HG03520 (cell line): ENCODE measurements around the gene CNTN4.

Experiments used
- ATAC-seq: cut with Tn5 transposase; IDR thresholded peaks from one replicate; pipeline ENCODE4 v1.9.1; 2021; ENCODE audit warnings: mild to moderate bottlenecking, moderate library complexity; ENCODE audit not compliant: unreplicated experiment

CNTN4 gene

DNA sequence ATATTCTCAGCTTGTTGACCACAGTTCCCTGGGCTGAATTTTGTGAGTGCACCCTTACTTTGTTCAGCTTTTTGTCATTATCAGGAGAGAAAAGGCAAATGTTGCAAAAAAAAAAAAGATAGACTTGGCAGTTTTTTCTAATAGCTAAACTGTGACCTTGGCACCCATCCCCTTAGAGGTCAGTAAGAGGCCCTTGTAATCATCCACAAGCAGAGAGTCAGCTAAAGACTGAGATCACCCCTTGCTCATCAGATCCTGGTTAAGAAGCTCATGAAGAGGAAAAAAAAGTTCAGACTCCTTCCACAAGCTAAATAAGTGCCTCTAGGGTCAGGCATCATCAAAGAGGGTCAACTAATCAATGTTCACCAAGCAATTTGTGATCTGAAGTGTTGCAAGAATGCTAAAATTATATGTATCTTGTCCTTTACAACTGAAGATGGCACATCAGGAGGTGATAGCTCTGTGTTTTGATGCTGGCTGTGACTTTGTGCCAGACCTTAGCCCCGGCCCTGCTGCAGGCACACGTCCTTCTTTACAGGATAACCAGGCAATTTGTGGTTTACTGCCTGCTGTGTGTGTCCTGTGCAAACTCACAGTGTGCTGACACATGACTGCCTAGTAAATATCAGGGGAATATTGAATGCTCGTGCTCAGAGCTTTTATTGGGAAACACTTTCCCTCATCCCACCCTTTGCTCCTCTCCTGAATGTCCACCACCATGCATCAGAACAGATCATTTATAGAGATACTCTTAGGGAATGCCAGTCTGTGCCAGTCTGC lies 748.6 kb downstream of the CNTN4 start:
- ATAC-seq = no peak

DNA sequence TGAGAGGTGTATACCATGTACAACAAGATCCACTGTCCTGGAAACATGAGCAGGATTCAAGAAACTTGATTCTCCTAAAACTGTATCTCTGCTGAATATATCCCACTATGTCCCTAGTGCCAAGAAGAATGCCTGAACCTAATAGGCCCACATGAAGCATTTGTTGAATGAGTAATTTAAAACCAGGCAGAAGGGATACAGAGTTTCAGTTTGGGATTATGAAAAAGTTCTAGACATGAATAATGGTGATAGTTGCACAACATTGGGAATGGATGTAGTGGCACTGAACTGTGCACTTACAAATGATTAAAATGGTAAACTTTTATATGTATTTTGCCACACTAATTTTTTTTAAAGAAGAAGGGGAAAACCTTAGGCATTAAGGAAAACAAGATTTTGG lies 750.4 kb downstream of the CNTN4 start:
- ATAC-seq = no peak

DNA sequence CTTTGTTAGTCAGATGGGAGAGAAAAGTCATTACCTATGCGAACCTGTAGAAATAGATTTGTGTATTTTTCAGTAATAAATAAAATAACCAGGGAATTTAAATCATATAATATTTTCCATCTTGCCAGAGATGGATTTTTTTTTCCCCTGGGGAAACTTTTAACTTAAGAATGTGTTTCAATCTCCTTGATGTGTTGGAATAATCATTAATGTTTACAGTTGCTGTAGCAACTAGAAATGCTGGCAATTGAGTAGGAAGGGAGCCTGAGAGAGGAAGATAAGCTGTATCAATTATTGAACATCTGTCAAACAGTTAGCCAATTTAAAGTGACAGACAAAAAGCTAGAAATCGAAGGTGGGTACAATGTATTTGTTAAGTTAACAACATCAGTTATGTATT lies 752.0 kb downstream of the CNTN4 start:
- ATAC-seq = no peak

DNA sequence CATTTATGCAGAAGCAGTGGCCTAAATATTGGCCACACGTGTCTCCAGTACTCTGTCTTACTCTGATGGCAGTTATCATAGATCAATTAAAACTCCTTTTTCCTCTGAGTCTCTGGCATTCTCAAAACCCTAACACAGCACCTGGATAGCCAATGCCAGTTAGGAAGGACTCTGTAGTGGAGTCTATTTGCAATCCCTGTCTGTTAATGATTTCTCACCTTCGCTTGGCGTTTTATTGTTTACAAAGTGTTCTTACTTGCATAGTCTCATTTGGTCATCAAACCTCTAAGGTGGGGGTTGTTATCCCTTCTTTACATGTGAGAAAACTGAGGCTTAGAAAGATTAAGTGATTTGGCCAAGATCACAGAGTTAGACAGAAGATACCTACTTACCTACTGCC lies 752.7 kb downstream of the CNTN4 start:
- no peak for ATAC-seq

DNA sequence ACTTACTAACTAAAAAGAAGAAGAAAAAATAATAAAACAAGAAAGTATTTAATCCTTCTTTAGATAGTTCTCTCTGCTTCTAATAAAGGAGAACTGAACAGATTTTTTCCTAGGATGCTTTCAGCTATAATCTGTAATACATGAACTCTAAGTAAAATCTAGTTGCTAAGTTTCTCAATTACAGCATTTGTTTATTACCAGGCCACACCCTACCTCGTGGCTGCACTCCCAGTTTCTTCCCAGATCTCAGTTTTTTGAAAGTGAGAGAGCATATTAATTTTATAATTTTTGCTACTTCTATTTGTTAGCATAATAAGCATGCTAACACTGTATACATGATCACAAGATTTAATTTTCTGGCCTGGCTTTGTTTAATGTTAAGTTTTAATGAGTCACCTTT lies 753.2 kb downstream of the CNTN4 start:
- no peak for ATAC-seq

DNA sequence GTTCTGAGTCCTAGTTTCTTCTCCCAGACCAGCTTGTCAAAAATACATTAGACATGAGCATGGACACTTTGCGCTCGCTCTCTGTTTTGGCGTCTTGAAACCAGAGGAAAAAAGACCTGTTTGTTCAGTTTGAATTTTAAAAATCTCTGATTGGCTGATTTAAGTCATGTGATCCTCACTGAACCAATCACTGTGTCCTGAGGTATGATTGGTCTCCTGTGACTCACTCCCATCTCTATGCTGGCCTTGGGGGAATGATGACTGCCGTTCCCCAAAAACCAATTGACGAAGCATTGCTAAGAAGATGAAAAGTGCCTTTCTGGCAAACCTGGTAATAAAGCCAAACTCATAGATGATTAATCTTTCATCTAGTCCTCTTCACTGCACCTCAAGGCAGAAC lies 755.0 kb downstream of the CNTN4 start:
- ATAC-seq = no peak

DNA sequence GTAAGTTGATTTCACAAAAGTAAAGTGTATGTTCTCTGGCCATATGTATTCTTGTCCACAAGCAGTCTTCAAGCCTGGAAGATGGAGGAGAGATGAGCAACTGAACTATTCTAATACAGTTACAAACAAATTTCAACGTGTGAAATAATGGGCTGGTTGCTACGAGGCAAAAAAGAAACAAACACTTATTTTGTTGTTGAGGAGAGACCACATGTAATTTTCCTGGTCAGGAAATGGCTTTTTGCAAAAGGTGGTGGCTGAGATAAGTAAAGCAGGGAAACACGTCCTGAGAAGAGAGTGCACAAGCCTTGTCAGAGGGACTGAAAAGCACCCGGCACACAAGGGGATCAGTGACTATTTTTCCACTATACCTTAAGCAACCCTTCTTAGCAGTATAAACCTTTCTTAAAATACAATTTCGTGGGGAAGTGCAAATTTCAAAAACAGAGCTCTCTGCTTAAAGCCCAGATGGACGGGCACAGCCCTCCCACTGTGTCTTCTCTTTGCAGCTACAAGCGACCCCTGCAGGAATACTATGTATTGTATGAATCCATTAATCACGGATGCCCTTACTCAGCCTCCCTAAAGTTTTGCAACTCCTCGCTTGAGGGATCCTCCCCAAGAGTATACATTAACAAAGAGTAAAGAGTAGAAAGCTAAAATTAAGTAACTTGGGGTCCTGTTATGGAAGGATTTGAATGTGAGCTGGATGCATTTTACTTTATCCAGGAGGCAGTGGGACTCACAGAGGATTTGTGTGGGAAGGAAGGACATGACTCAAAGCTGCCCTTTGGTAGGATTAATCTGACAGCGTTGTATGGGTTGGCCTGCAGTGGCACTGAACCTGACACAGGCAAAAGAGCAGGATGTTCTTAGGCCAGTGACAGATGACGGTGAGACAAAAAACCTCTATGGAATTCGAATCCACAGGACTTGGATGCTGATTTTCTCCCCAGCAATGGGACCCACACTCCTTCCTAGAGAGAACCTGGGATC lies 757.8 kb downstream of the CNTN4 start:
- no peak for ATAC-seq

DNA sequence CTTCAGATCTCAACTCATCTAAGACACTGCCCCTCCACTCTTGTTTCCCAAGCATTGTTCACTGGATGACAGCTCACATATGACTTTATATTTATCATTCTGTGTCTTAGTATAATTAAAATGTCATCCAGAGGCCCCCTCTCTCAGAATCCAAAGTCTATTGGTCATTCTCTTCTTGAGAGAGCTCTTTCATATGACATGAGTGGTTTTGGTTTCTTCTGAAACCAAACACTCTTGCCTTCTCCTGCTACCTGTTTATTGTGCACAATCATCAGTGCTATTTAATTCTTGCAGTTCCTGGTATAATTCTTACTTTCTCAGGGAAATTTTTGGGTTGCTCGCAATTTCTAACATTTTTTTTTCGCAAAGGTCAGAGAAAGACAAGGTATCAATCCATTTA lies 762.0 kb downstream of the CNTN4 start:
- no peak for ATAC-seq

DNA sequence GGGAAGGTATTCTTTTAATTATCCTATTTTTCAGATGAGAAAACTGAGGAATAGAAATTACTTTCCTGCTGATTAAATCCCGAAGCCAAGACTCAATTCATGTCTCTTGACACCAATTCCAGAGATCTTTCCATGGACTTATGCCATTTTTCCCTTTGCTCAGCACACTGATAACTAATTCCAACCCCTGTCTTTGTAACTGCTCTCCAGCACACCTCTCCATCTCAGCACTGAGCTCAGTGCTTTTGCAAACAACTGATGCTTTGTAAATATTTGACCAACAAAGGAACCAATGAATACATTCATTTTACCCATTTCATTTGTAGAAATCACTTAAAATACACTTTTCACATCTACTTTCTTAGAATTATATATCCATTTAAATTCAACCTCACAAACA lies 762.5 kb downstream of the CNTN4 start:
- ATAC-seq = no peak

DNA sequence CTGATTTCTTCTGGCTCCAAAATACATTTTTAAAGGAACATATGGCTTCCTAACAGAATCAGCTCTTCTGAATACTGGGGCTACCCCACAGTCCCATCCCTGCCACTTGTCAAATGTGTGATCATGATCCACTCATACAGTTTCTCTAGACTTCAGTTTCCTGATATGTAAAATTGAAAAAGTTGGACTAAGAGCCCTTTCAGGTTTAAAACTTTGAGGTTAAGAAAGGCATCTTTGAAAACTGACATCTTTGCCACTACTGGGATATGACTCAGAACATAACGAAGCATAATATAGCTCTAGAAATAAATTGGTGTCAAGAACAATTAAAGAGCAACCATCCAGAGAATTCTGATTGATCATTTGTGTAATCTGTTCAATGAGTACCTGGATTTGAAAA lies 763.3 kb downstream of the CNTN4 start:
- no peak for ATAC-seq

DNA sequence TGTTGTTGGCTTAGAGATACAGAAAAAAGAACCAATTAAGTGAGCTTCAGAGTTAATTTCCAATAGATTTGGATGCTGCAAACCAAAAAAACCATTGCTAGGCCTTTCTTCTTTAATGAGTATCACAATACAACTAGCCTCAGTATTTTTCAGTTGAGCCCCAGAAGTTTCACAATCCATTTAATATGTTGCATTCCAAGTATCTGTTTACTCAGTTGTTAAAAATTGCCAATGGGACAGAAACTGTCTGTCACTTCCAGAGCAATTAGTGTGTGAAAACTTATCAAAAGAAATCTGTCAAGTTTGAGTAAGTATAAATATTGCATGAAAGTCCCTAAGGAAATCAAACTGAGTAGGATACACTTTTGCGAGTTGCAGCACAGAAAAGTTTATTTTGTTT lies 763.7 kb downstream of the CNTN4 start:
- no peak for ATAC-seq

DNA sequence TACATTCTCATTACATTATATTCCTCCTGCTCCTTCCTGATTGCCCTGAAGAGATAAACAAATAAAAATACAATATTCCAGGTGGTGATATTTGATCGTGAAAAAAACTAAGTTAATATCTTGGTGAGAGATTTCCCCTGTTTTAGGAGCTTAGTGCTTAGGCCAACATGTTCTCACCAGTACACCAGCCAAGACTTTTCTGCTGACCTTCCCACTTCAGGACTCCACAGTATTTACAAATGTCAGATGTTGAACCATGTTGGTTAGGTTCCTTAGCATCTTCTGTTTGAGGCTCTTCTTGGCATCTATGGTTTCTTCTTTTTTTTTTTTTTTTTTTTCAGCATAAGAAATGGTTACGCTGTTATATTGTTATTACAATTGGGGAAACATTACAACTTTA lies 764.5 kb downstream of the CNTN4 start:
- ATAC-seq = no peak

DNA sequence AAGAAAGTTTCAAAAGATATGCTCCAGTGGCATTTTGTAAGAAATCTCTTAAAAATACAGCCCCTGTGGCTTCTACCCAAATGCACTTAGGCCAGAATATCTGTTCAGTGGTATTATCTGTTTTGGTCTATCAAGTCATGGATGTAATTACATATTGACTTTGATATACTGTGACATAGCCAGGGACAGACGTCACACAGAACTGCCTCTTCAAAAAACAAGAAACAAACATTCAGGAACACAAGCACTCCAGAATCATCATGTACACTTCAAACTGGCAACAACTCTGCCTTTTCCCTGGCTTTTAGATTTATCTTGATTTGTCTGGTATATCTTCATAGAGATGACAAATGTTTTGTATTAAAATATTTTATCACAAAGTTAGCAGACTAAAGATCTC lies 771.2 kb downstream of the CNTN4 start:
- ATAC-seq = no peak

DNA sequence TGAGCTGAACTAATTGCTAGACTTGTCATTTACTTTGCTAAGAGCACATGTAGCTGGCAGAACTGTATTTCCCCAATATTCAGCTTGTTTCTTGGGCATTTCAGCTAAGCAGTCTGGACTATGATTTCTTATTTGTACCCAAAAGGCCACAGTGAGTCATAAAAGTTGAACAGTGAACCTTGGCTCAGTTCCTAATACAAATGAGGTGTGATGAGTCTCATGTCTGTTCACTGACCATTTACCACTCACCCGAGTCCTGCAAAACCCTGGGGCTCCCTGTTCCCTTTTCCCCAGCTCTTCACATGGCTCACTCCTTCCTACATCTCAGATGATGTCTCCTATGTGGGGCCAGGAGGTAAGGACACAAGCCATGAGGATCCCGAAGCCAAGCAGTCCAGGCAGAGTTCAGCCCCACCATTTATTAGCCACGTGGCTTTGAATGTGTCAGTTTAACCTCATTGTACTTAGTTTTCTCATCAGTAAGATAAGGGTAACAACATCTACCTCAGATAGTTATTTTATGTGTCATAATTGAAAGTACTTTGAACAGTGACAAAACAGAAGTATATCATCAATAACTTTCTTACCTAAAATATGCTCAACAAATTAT lies 772.2 kb downstream of the CNTN4 start:
- ATAC-seq = no peak

DNA sequence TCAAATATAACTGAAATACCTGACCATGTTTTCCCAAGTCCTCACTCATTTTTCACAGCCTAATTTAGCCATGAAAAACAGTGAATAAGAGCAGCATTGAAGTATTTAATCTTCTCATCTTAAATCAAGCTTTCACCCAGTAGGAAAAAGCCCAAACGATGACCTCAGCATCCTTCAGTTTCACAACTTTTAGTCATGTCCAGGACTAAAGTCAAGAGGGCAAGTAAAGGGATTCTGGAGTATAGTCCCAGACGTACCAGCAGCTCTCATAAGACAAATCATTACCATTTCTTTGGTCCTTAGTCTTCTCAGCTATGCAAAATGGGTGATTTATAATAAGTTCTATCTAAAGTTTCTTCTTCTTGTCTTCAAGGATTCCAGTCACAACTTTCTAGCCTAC lies 774.2 kb downstream of the CNTN4 start:
- ATAC-seq = no peak

DNA sequence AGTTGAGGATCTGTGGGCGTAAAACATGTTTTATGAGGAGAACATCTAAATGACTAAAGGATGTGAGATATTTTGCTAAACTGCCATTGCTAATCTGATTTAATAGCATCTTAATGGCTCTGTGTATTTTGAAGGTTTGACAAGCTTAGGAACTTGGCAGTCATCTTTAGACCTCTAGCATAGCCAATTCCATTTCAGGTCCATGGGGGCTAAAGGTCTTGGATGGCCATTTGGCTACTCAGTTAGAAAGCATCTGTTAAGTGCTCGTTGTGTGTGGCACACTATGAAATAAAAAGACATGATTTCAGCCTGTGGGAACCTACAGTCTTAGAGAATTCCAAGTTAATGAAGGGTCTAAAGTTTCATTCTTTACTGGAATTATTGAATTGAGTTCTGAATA lies 775.3 kb downstream of the CNTN4 start:
- ATAC-seq = no peak

DNA sequence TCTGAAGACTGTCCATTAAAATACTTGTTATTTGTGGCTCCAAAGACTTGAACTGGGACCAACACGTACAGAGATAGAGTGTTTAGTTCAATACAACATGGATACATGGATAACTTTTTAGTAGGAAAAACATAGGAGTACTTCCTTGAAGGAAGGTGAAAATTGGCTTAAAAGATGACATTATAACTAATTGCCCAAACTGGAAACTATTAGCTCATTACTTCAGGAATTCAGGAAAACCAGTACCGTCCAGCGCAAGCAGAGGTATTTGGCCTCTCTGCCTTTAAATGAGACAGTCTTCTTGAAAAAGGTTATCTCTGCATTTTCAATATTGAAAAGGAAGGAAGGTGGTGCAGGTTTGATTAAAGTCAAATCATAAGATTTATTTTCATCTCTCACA lies 777.0 kb downstream of the CNTN4 start:
- ATAC-seq = no peak

DNA sequence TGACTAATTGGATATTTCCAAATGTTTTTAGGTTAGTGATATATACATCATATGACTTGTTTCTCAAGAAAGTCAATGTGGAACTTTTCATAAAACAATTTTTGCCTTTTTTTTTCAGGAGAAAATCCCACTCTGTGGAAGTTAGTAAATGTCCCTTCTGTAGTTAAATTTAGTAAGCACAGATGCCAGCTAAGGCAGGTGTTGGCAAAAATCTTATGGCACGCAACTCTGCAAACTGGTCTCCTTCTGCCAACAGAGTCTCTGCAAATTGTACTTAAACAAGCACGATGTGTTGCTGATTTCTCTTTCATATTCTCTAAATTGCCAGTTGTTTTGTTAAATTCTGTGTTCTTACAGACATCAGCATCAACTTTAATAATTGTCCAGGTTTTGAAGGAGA lies 777.7 kb downstream of the CNTN4 start:
- ATAC-seq = no peak

DNA sequence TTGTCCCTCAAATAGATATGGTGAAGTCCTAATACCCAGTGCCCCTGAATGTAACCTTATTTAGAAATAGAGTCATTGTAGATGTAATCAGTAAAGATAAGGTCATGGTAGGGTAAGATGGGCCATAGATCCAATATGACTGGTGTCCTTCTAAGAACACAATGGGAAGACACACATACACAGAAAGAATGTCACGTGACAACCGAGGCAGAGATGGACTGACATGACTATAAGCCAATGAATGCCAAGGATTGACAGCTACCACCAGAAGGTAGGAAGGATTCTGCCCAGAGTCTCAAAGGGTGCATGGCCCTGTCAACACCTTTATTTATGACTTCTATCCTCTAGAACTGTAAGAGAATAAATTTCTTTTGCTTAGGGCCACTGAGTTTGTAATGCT lies 780.4 kb downstream of the CNTN4 start:
- ATAC-seq = no peak

DNA sequence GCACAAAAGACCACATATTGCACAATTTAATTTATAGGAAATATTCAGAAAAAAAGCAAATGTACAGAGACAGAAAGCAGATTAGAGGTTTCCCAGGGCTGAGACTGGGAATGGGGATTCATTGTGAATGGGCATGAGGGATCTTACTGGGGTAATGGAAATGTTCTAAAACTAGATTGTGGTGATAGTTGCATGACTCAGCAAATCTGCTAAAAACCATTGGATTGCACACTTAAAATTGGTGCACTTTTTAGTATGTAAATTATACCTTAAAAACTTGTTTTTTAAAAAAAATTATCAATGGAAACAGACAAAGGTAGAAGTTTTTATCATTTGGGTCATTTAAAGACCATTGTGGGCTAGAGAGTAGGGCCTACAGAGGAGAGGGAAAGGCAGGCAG lies 780.9 kb downstream of the CNTN4 start:
- ATAC-seq = no peak

DNA sequence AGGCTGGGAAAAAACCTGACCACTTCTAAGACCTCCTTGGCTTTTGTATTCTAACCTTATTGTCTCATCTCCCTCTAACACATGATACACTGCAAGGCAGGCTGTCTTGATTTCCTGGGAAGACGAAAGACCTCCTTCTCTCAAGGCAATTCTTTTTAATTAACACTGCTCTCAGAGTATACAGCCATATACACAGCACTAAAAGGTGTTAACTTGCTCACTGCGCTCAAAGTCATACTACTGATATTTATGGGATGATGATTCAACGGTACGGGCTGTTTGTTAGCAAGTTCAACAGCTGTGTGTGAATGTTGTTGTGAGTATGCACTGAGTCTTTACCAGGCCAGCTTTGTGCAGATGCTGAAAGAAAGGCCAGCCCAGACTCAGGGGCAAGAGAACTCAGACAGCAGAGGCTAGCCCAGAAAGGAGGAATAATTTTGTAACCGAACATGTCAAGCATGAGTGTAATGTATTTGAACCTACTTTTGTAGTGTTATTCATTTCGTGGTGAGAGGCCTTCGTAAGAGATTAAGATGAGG lies 781.6 kb downstream of the CNTN4 start:
- no peak for ATAC-seq
